Activated T-helper 1 cell treated with anti-CD3 and anti-CD28 coated beads, Interleukin-12 subunit alpha, Interleukin-12 subunit beta, Interleukin-2, Interleukin-4 antibody, amounts not matched to agents 30 ng/mL and 10 ng/mL and 1 ng/mL, durations not matched to agents 14 hours and 24 hours and 36 hours (primary cell): ENCODE results near the gene TMPRSS11D. TPM values are rescaled to one million over a fixed set of nuclear protein-coding genes. Genes with fewer than 3 reads are reported as not detected.

Experiments
- DNase-seq: peaks from one replicate; pipeline ENCODE4 v3.0.0; 2021; ENCODE audit warnings: low spot score
- H3K27ac Mint-ChIP-seq: one replicate; pipeline ENCODE4 v1.8.0; 2021; ENCODE audit warnings: mild to moderate bottlenecking, mixed read lengths
- H3K27me3 Mint-ChIP-seq: one replicate; pipeline ENCODE4 v1.8.0; 2022; ENCODE audit warnings: mild to moderate bottlenecking, moderate library complexity, mixed read lengths; ENCODE audit not compliant: insufficient read depth
- H3K36me3 Mint-ChIP-seq: one replicate; pipeline ENCODE4 v1.8.0; 2021; ENCODE audit warnings: low read depth, mixed read lengths
- H3K4me1 Mint-ChIP-seq: one replicate; pipeline ENCODE4 v1.8.0; 2021; ENCODE audit warnings: low read depth, mixed read lengths
- H3K4me3 Mint-ChIP-seq: one replicate; pipeline ENCODE4 v1.8.0; 2021; ENCODE audit warnings: mild to moderate bottlenecking, moderate library complexity, mixed read lengths
- H3K9me3 Mint-ChIP-seq: one replicate; pipeline ENCODE4 v1.8.0; 2021; ENCODE audit warnings: mixed read lengths
- intact Hi-C: fragments of 100-400 bp; cut with micrococcal nuclease; formaldehyde crosslinking; loops from one replicate; pipeline ENCODE4 v1.15.1; 2024
- total RNA-seq: library from RNA; stranded (reverse); gene quantifications from 2 replicates; pipeline ENCODE4 v1.2.3, GENCODE V29; 2022

Gene TMPRSS11D, protein sequence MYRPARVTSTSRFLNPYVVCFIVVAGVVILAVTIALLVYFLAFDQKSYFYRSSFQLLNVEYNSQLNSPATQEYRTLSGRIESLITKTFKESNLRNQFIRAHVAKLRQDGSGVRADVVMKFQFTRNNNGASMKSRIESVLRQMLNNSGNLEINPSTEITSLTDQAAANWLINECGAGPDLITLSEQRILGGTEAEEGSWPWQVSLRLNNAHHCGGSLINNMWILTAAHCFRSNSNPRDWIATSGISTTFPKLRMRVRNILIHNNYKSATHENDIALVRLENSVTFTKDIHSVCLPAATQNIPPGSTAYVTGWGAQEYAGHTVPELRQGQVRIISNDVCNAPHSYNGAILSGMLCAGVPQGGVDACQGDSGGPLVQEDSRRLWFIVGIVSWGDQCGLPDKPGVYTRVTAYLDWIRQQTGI
- not detected in 2 replicates for total RNA-seq

DNA sequence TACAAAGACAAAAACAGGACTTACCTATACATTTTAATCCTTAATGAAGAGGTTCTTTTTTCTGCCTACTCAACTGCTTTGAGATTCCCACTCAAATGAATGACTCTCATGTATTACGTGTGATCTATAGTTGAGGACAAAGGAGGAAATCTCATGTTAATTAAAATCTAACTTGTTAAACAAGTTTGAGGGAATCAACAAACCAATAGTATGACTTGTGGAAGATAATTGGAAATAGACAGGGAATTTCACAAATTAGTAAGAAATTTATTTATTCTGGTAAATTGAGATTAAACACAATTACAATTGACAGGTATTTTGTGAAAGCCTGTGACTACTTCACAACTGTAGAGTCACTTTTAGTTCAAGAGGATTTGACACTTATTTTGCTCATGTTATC, at the start of gene TMPRSS11D:
Gene TMPRSS11D (minus strand): TSS at position 101 of the 400 bp plus-strand sequence. CDS start 69 bp downstream, at position 32.
- H3K4me1 Mint-ChIP-seq: no peaks in the 10 kb centered on the region
- no peaks in the 10 kb centered on the region for H3K36me3 Mint-ChIP-seq
- H3K4me3 Mint-ChIP-seq: no peak within 1 kb of the TSS
- no peak for DNase-seq
- H3K9me3 Mint-ChIP-seq: no peaks in the 10 kb centered on the region
- intact Hi-C loops: no loop called here
- peaks cover 4% of the 10 kb centered on the region for H3K27me3 Mint-ChIP-seq
- H3K27ac Mint-ChIP-seq: no peak within 1 kb of the TSS

GRCh38 chr4:67933038-67933437, 49.2 kb upstream of the TMPRSS11D start:
- H3K27me3 Mint-ChIP-seq: no peaks in the 10 kb centered on the region
- H3K9me3 Mint-ChIP-seq: no peaks in the 10 kb centered on the region
- no peak overlapping the region for H3K4me3 Mint-ChIP-seq

GRCh38 chr4:67931256-67931655, 47.5 kb upstream of the TMPRSS11D start:
- no peaks in the 10 kb centered on the region for H3K36me3 Mint-ChIP-seq
- H3K27ac Mint-ChIP-seq: no peak overlapping the region
- no peaks in the 10 kb centered on the region for H3K27me3 Mint-ChIP-seq
- H3K9me3 Mint-ChIP-seq: no peaks in the 10 kb centered on the region
- no peak for DNase-seq
- intact Hi-C loops: no loop called here
- H3K4me1 Mint-ChIP-seq: no peaks in the 10 kb centered on the region
- no peak overlapping the region for H3K4me3 Mint-ChIP-seq

More at GRCh38 chr4:67933038-67933437, 49.2 kb upstream of the TMPRSS11D start:
- intact Hi-C loops: no loop called here
- Mint-ChIP-seq H3K27ac (no peak overlapping the region), H3K4me1 (no peaks in the 10 kb centered on the region), H3K36me3 (no peaks in the 10 kb centered on the region)
- no peak for DNase-seq

- intact Hi-C loops: no loop called here
- Mint-ChIP-seq H3K4me3 (no peak overlapping the region), H3K4me1 (no peaks in the 10 kb centered on the region), H3K27me3 (peaks cover under 1% of the 10 kb centered on the region), H3K9me3 (peaks cover under 1% of the 10 kb centered on the region), H3K36me3 (no peaks in the 10 kb centered on the region), H3K27ac (no peak overlapping the region)
- no peak for DNase-seq
Observed at GRCh38 chr4:67929426-67929825, 45.6 kb upstream of the TMPRSS11D start.

DNA sequence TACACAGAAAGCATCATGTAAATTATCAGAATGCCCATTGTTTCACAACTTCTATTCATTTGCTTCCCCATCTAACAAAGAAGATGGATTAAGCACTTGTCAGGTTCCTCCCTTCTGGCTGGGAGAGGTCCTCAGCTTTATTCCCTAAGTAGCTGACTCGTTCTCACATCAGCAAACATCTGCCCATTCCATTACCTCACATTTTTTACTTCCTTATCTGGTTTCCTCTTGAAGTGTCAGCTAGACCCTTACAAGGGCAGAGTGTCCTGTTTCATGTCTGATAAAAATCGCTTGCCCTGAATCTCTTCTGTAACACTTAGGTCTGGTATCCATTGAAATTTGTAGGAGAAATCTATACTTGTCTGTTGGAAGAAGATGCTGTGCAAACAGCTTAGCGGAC, 44.7 kb upstream of the TMPRSS11D start:
- intact Hi-C loops: no loop called here
- peaks cover 5% of the 10 kb centered on the region for H3K27me3 Mint-ChIP-seq
- DNase-seq: no peak
- H3K27ac Mint-ChIP-seq: no peak overlapping the region
- H3K4me3 Mint-ChIP-seq: no peak overlapping the region
- H3K36me3 Mint-ChIP-seq: no peaks in the 10 kb centered on the region
- H3K4me1 Mint-ChIP-seq: no peaks in the 10 kb centered on the region
- peaks cover 4% of the 10 kb centered on the region for H3K9me3 Mint-ChIP-seq

DNA sequence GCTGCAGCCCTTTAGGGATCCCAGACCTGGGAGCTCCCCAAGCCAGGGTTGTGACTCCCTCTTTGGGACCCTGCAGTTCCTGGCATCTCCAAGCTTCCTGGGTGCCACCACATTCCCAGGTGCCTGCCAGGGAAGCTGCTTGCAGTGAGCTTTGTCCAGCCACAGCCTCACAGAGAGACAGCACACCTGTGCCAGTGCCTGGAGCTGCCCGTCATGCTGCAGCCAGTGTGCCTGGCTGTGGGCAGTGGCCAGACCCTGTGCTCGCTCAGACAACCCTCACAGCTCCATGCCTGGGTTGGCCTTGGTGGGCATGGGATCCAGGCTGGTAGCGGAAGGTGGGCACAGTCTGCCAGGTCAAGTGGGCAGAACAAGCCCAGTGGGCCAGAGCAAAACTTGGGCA, 43.4 kb upstream of the TMPRSS11D start:
- Mint-ChIP-seq H3K4me3 (no peak overlapping the region), H3K36me3 (no peaks in the 10 kb centered on the region), H3K27ac (no peak overlapping the region), H3K27me3 (peaks cover 8% of the 10 kb centered on the region), H3K4me1 (no peaks in the 10 kb centered on the region), H3K9me3 (peaks cover 4% of the 10 kb centered on the region)
- no peak for DNase-seq
- intact Hi-C loops: no loop called here

- peaks cover 8% of the 10 kb centered on the region for H3K27me3 Mint-ChIP-seq
- no peak for DNase-seq
- no peak overlapping the region for H3K27ac Mint-ChIP-seq
- no peak overlapping the region for H3K4me3 Mint-ChIP-seq
- H3K9me3 Mint-ChIP-seq: peaks cover 4% of the 10 kb centered on the region
- H3K36me3 Mint-ChIP-seq: no peaks in the 10 kb centered on the region
- no peaks in the 10 kb centered on the region for H3K4me1 Mint-ChIP-seq
- intact Hi-C loops: no loop called here
Observed at GRCh38 chr4:67926485-67926884, 42.7 kb upstream of the TMPRSS11D start.

- no peak overlapping the region for H3K4me3 Mint-ChIP-seq
- H3K27me3 Mint-ChIP-seq: peaks cover 21% of the 10 kb centered on the region
- H3K9me3 Mint-ChIP-seq: peaks cover 4% of the 10 kb centered on the region
- no peak overlapping the region for H3K27ac Mint-ChIP-seq
- no peaks in the 10 kb centered on the region for H3K4me1 Mint-ChIP-seq
- intact Hi-C loops: no loop called here
- DNase-seq: no peak
- no peaks in the 10 kb centered on the region for H3K36me3 Mint-ChIP-seq
Observed at GRCh38 chr4:67922697-67923096, 38.9 kb upstream of the TMPRSS11D start.

- Mint-ChIP-seq H3K4me1 (no peaks in the 10 kb centered on the region), H3K36me3 (no peaks in the 10 kb centered on the region)
- intact Hi-C loops: loop anchor here (10.0 kb wide), 2 partner anchors 174 to 256 kb away; no protein-coding TSS in a partner anchor
Observed at GRCh38 chr4:67918428-67918827, 34.6 kb upstream of the TMPRSS11D start.

DNA sequence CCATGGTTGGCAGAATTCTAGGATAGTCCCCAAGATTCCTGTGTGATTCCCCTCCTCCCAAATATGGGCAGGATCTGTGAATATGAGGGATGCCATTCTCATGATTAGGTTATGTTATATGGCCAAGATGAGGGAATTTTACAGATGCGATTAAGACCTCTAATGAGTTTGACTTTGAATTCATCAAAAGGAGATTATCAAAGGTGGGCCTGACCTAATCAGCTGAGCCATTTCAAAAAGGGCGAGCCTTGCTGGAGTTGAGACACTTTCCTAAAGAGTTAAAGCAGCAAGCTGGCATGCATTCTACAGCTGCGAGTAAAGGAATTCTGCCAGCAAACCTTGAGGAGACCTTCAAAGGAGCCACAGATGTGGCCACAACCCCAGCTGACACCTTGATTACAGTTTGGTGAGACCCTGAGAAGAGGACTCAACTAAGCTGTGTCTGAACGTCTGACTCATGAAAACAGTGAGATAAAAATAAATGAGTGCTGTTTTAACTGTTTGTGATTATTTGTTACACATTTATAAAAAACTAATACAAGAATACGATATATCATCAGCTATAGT, 31.7 kb upstream of the TMPRSS11D start:
- DNase-seq: no peak
- no peaks in the 10 kb centered on the region for H3K36me3 Mint-ChIP-seq
- no peak overlapping the region for H3K27ac Mint-ChIP-seq
- no peaks in the 10 kb centered on the region for H3K9me3 Mint-ChIP-seq
- H3K4me3 Mint-ChIP-seq: no peak overlapping the region
- H3K27me3 Mint-ChIP-seq: peaks cover 24% of the 10 kb centered on the region
- no peaks in the 10 kb centered on the region for H3K4me1 Mint-ChIP-seq
- intact Hi-C loops: loop anchor here (10.0 kb wide), 2 partner anchors 171 to 259 kb away; no protein-coding TSS in a partner anchor

More at GRCh38 chr4:67918428-67918827, 34.6 kb upstream of the TMPRSS11D start:
- Mint-ChIP-seq H3K27ac (no peak overlapping the region), H3K4me3 (no peak overlapping the region), H3K27me3 (peaks cover 18% of the 10 kb centered on the region), H3K9me3 (no peaks in the 10 kb centered on the region)
- DNase-seq: no peak

GRCh38 chr4:67912080-67912479, 28.3 kb upstream of the TMPRSS11D start:
- H3K27ac Mint-ChIP-seq: no peak overlapping the region
- no peaks in the 10 kb centered on the region for H3K36me3 Mint-ChIP-seq
- DNase-seq: no peak
- intact Hi-C loops: loop anchor here (10.0 kb wide), 2 partner anchors 167 to 263 kb away; no protein-coding TSS in a partner anchor
- H3K4me1 Mint-ChIP-seq: no peaks in the 10 kb centered on the region
- no peak overlapping the region for H3K4me3 Mint-ChIP-seq
- H3K27me3 Mint-ChIP-seq: peaks cover 13% of the 10 kb centered on the region
- no peaks in the 10 kb centered on the region for H3K9me3 Mint-ChIP-seq

GRCh38 chr4:67911638-67912037, 27.8 kb upstream of the TMPRSS11D start:
- no peak for DNase-seq
- H3K27ac Mint-ChIP-seq: no peak overlapping the region
- no peak overlapping the region for H3K4me3 Mint-ChIP-seq
- no peaks in the 10 kb centered on the region for H3K36me3 Mint-ChIP-seq
- intact Hi-C loops: loop anchor here (2.0 to 10.0 kb wide), 4 partner anchors 39 to 263 kb away; partner anchors contain the start of gene UBA6
- no peaks in the 10 kb centered on the region for H3K9me3 Mint-ChIP-seq
- H3K27me3 Mint-ChIP-seq: peaks cover 13% of the 10 kb centered on the region
- H3K4me1 Mint-ChIP-seq: no peaks in the 10 kb centered on the region

GRCh38 chr4:67911141-67911540, 27.3 kb upstream of the TMPRSS11D start:
- intact Hi-C loops: loop anchor here (2.0 to 10.0 kb wide), 4 partner anchors 38 to 264 kb away; partner anchors contain the start of gene UBA6
- peaks cover 13% of the 10 kb centered on the region for H3K27me3 Mint-ChIP-seq
- no peaks in the 10 kb centered on the region for H3K9me3 Mint-ChIP-seq
- no peak overlapping the region for H3K4me3 Mint-ChIP-seq
- no peaks in the 10 kb centered on the region for H3K36me3 Mint-ChIP-seq
- no peaks in the 10 kb centered on the region for H3K4me1 Mint-ChIP-seq
- H3K27ac Mint-ChIP-seq: no peak overlapping the region
- DNase-seq: no peak
